Adrenal gland (tissue), 12 donors: Measurements from ENCODE around the gene ARHGEF33. TPM values are rescaled to one million over a fixed set of nuclear protein-coding genes. Genes with fewer than 3 reads are reported as not detected.
A peak's percentile ranks its signal among the peaks of the same experiment; 100 is the strongest.

Source experiments
- DNase-seq, 7 donors: peaks; one replicate each; pipeline ENCODE4 v3.0.0-alpha.2; 2019 to 2020
- H3K27ac ChIP-seq, 5 donors: fragments of 200-600 bp; sonication (generic) in 4 of 5; 1 replicate in 3 of 5; 2 replicates in 2 of 5; pipeline versions ENCODE4 v1.5.1 to v1.8.0; 2016 to 2020; ENCODE audit warnings: mild to moderate bottlenecking in 1 of 5
- H3K27me3 ChIP-seq: fragments of 200-600 bp; 2 replicates; pipeline ENCODE4 v1.8.0; 2021
- H3K36me3 ChIP-seq, 2 donors: fragments of 200-600 bp; replicated peaks in 1 of 2; 1 replicate in 1 of 2; 2 replicates in 1 of 2; pipeline versions ENCODE4 v1.5.1 to v1.8.0; 2018 to 2022
- H3K4me1 ChIP-seq, 2 donors: fragments of 200-600 bp; replicated peaks in 1 of 2; 1 replicate in 1 of 2; 2 replicates in 1 of 2; pipeline versions ENCODE4 v1.5.1 to v1.8.0; 2018 to 2021
- H3K4me3 ChIP-seq, 4 donors: fragments of 200-600 bp; sonication (generic) in 3 of 4; one replicate each; pipeline ENCODE4 v1.5.1; 2016 to 2018
- H3K9me3 ChIP-seq, 3 donors: fragments of 200-600 bp; sonication (generic) in 1 of 3; replicated peaks in 1 of 3; 1 replicate in 2 of 3; 2 replicates in 1 of 3; pipeline versions ENCODE4 v1.5.1 to v1.8.0; 2016 to 2021
- POLR2A ChIP-seq, 2 donors: fragments of 450-650 bp; IDR thresholded peaks; one replicate each; pipeline ENCODE4 v1.6.1; 2017; ENCODE audit warnings: antibody characterized with exemption in 2 of 2, mild to moderate bottlenecking in 2 of 2, moderate library complexity in 1 of 2
- WGBS, 4 donors: extraction: QIAGEN DNeasy Blood & Tissue Kit in 2 of 4; methylation state at CpG; one replicate each; pipeline versions ENCODE4 v1.1.5 to v1.1.7; 2013 to 2017; 5-methylcytosine and 5-hydroxymethylcytosine counted together
- intact Hi-C, 2 donors: fragments of 100-400 bp; cut with DNase I; formaldehyde crosslinking; loops; one replicate each; pipeline versions ENCODE4 v1.14.1 to v1.15.0; 2022 to 2023
- polyA plus RNA-seq, 3 donors: library from polyadenylated mRNA; stranded (reverse); fragments of 200-250 nt in 2 of 3; fragments of 350-450 nt in 1 of 3; fragmentation: Illumina TruSeq in 1 of 3; extraction: RNeasy Lipid Tissue Mini Kit (QIAGEN cat#74804) in 1 of 3; gene quantifications; one replicate each; pipeline ENCODE4 v1.2.3, GENCODE V29; 2013 to 2014
- total RNA-seq, 9 donors: library from RNA; depleted of rRNA in 4 of 9; stranded (reverse); fragments of >200 nt in 4 of 9; fragments of 120-200 nt in 1 of 9; fragmentation: NEBNext Ultra II Directional in 1 of 9; extraction: Animal tissue kit (Norgen Biotek cat#: 25700) in 1 of 9; gene quantifications; one replicate each; pipeline versions ENCODE4 v1.1.0 to v1.2.4, GENCODE V29; 2013 to 2023
- TF ChIP-seq, protein P1 (sequence below), 6 experiments: fragments of 450-650 bp in 4 of 6; fragments of 200-600 bp in 2 of 6; sonication (generic) in 1 of 6; IDR thresholded peaks; 1 replicate in 5 of 6; 2 replicates in 1 of 6; pipeline versions ENCODE4 v1.5.1 to v1.8.0; 2016 to 2021; ENCODE audit warnings: antibody characterized with exemption in 6 of 6, mild to moderate bottlenecking in 2 of 6, moderate library complexity in 1 of 6
- donor health status: healthy with polysubstance abuse.
- donor health status: Bipolar disorder and iron deficiency.
- donor health status: DM: yes; HTN: yes; CAD: no.
- donor health status: DM: no; HTN: no; CAD: no.
- donor health status: DM: no; HTN: no; CAD: no.
- donor health status: DM: yes; HTN: yes; CAD: no.

ARHGEF33 gene
- total and polyA plus RNA-seq, 12 donors: 0.49 to 8.3 (median 1.9) TPM

DNA sequence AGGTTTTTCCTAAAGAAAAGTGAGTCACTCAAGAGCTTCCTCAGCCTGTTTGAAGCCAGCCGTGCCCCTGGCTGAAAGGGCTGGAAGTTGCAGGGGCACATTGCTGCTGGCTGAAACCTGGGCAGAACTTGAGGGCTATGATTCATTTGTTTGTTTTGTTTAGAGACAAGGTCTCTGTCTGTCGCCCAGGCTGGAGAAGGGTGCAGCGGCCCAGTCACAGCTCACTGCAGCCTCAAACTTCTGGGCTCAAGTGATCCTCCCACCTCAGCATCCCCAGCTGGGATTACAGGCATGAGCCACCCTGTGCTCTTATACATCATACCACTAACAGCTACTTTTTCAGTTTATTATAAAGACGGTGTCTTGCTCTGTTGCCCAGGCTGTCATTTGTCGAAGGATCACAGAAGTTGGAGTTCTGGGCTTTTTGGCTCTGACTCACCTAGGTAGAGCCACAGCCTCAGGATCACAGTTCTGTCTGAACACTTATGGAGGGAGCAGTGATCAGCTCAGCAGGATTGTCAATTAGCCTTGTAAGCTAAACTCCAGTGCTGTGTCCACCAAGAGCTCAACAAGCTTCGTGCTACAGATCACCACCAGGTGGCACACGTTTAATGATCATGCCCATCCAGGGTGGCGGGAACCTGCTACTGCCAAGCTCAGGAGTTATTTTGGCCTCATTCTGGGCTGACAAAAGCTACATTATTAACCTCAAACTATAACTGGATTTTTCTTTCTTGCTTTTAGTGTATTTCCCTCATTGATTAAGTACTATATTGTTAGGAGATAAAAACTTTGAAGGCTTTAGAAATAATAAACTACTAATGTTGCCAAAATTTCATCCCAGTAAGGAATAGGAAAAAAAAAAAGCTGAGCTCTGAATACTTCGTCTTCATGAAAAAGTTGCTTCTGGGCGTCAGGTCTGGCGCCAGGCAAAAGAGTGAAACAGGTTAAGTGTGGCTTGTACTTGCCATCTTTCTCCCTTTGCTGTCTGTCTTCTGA, 57.9 kb downstream of the ARHGEF33 start:
- WGBS, 4 donors: 33 to 47% (median 44%) methylated on average over 11 of the region's 11 CpGs
- intact Hi-C loops: no loop called here
- TF ChIP-seq, protein P1, sequence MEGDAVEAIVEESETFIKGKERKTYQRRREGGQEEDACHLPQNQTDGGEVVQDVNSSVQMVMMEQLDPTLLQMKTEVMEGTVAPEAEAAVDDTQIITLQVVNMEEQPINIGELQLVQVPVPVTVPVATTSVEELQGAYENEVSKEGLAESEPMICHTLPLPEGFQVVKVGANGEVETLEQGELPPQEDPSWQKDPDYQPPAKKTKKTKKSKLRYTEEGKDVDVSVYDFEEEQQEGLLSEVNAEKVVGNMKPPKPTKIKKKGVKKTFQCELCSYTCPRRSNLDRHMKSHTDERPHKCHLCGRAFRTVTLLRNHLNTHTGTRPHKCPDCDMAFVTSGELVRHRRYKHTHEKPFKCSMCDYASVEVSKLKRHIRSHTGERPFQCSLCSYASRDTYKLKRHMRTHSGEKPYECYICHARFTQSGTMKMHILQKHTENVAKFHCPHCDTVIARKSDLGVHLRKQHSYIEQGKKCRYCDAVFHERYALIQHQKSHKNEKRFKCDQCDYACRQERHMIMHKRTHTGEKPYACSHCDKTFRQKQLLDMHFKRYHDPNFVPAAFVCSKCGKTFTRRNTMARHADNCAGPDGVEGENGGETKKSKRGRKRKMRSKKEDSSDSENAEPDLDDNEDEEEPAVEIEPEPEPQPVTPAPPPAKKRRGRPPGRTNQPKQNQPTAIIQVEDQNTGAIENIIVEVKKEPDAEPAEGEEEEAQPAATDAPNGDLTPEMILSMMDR (IDR thresholded peaks at IDR 0.05): peak; percentile 53 to 71 (median 66)
- no peak for TF ChIP-seq POLR2A (IDR thresholded peaks at IDR 0.05)
- Histone ChIP-seq H3K9me3 (no peaks in the 10 kb centered on the region), H3K27me3 (no peaks in the 10 kb centered on the region), H3K4me1 (no peaks in the 10 kb centered on the region), H3K4me3 (no peak overlapping the region), H3K36me3 (no peaks in the 10 kb centered on the region), H3K27ac (peak overlapping the region in 1 of 5 donors; percentile 60)
- peak; percentile 77 to 93 (median 86) for DNase-seq

DNA sequence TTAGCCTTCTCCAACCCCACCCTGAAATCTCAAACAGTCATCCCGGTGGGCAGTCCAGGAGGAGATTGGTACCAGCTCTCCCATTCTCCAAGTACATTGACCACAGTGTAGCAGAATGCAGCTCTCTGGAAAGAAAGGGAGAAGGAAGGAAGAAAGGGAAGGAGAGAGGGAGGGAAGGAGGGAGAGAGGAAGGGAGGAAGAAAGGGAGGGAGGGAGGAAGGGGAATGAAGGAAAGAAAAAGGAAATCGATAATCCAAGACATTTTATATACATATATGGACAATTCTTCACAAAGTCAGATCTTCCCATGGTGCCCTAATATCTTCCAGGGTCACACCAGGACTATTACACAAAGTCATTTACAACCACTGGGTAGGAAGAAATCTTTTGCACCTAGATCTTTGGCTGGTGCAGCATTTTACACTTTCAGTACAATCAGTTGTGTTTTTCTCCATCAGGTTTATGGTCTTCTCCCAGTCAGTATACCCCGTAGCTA, 58.8 kb downstream of the ARHGEF33 start:
- TF ChIP-seq, protein P1 (IDR thresholded peaks at IDR 0.05): no peak
- TF ChIP-seq POLR2A (IDR thresholded peaks at IDR 0.05): no peak
- no peak for DNase-seq
- Histone ChIP-seq H3K36me3 (no peaks in the 10 kb centered on the region), H3K4me1 (no peaks in the 10 kb centered on the region), H3K27ac (no peak overlapping the region), H3K27me3 (no peaks in the 10 kb centered on the region), H3K4me3 (no peak overlapping the region), H3K9me3 (no peaks in the 10 kb centered on the region)
- intact Hi-C loops: no loop called here
- 74 to 94% (median 92%) methylated on average over 3 of the region's 3 CpGs for WGBS, 4 donors

DNA sequence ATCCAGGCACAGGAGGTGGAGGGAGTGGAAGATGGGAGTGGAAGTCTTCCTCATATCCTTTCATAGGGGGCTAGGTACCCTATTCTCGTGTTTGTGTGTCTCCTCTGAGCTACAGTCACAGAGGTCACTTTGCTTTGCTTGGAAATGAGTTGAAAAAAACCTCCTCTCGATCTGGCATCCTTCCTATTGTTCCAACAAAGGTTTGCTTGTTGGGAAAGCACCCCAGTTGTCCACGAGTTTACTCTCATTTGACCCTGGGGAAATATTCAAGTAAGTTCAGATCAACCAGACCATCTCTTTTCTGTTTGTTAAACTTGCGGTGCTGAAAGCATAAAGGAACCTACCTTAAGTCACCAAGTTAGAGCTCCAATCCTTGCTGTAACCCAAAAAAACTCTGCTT, 59.3 kb downstream of the ARHGEF33 start:
- intact Hi-C loops: no loop called here
- no peaks in the 10 kb centered on the region for H3K9me3 ChIP-seq
- WGBS, 4 donors: 78 to 84% (median 82%) methylated on average over 4 of the region's 4 CpGs
- no peak overlapping the region for H3K27ac ChIP-seq
- H3K36me3 ChIP-seq: no peaks in the 10 kb centered on the region
- no peak for TF ChIP-seq POLR2A (IDR thresholded peaks at IDR 0.05)
- TF ChIP-seq, protein P1 (IDR thresholded peaks at IDR 0.05): no peak
- DNase-seq: no peak
- H3K27me3 ChIP-seq: no peaks in the 10 kb centered on the region
- no peak overlapping the region for H3K4me3 ChIP-seq
- no peaks in the 10 kb centered on the region for H3K4me1 ChIP-seq

DNA sequence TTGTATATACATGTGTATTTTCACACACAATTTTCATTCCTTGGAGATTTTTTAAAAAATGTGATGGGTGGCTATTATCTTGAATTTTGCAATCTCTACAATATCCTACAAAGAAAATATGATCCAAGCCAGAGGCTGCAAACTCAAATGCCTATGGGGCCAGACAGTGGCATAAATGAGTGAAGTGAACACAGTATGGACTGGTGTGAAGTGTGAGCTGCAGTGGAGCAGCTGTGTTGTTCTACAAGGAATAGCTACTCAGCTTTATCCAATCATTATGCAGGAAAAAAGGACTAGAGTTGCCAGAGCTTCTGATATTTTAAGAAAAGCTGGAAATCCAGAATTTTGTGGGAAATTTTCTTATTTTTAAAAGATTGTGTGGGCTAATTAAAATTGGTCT, 62.1 kb downstream of the ARHGEF33 start:
- intact Hi-C loops: loop anchor here in 1 of 2 donors (10.0 kb wide), 1 partner anchor 273 kb away; no protein-coding TSS in a partner anchor
- Histone ChIP-seq H3K27ac (no peak overlapping the region), H3K36me3 (no peaks in the 10 kb centered on the region), H3K4me3 (no peak overlapping the region), H3K9me3 (no peaks in the 10 kb centered on the region), H3K27me3 (no peaks in the 10 kb centered on the region), H3K4me1 (no peaks in the 10 kb centered on the region)
- DNase-seq: no peak
- TF ChIP-seq, protein P1 (IDR thresholded peaks at IDR 0.05): no peak
- TF ChIP-seq POLR2A (IDR thresholded peaks at IDR 0.05): no peak
